GM18498 (cell line): Measurements from ENCODE around the gene CCNK.
A peak's percentile ranks its signal among the peaks of the same experiment; 100 is the strongest.

Experiments used
- ATAC-seq: cut with Tn5 transposase; IDR thresholded peaks from one replicate; pipeline ENCODE4 v1.9.1; 2021; ENCODE audit warnings: mild to moderate bottlenecking, moderate library complexity; ENCODE audit not compliant: unreplicated experiment

Gene CCNK

GRCh38 chr14:99480917-99481744 lies at the start of gene CCNK:
Gene CCNK (plus strand): TSS chr14:99481409. CDS start chr14:99492678, 11,269 bp downstream.
- peak; percentile 87 for ATAC-seq

- no peak for ATAC-seq
Measured at GRCh38 chr14:99431986-99432385, 49.2 kb upstream of the CCNK start.

- ATAC-seq: no peak
Measured at GRCh38 chr14:99432485-99432884, 48.7 kb upstream of the CCNK start.

- no peak for ATAC-seq
Measured at GRCh38 chr14:99435327-99435726, 45.9 kb upstream of the CCNK start.

GRCh38 chr14:99436247-99437180 lies 44.7 kb upstream of the CCNK start:
- ATAC-seq: no peak

- ATAC-seq: no peak
Measured at GRCh38 chr14:99437706-99438105, 43.5 kb upstream of the CCNK start.

GRCh38 chr14:99440278-99440677 lies 40.9 kb upstream of the CCNK start:
- ATAC-seq: no peak

- ATAC-seq: no peak
Measured at GRCh38 chr14:99441157-99441870, 39.9 kb upstream of the CCNK start.

- ATAC-seq: peak; percentile 55
Measured at GRCh38 chr14:99441918-99442317, 39.3 kb upstream of the CCNK start.

- no peak for ATAC-seq
Measured at GRCh38 chr14:99445931-99446330, 35.3 kb upstream of the CCNK start.

- ATAC-seq: no peak
Measured at GRCh38 chr14:99447739-99448138, 33.5 kb upstream of the CCNK start.

- no peak for ATAC-seq
Measured at GRCh38 chr14:99450266-99450665, 30.9 kb upstream of the CCNK start.

- ATAC-seq: no peak
Measured at GRCh38 chr14:99451234-99451633, 30.0 kb upstream of the CCNK start.

GRCh38 chr14:99452968-99453367 lies 28.2 kb upstream of the CCNK start:
- ATAC-seq: no peak

GRCh38 chr14:99454246-99454645 lies 27.0 kb upstream of the CCNK start:
- no peak for ATAC-seq

GRCh38 chr14:99459481-99460100 lies 21.6 kb upstream of the CCNK start:
- no peak for ATAC-seq

- no peak for ATAC-seq
Measured at GRCh38 chr14:99460793-99461192, 20.4 kb upstream of the CCNK start.

GRCh38 chr14:99461411-99462085 lies 19.7 kb upstream of the CCNK start:
- no peak for ATAC-seq

GRCh38 chr14:99462210-99462609 lies 19.0 kb upstream of the CCNK start:
- ATAC-seq: no peak

- no peak for ATAC-seq
Measured at GRCh38 chr14:99463974-99464373, 17.2 kb upstream of the CCNK start.
